ENCODE data around the gene LIX1L.

The LIX1L gene

GRCh38 chr1:145991735-145992412 is 34.1 kb upstream of the LIX1L start:
- Histone ChIP-seq H2AFZ (no peak overlapping the region), H3K9ac (peak overlapping the region; percentile 99), H3K4me3 (ENCODE audit: low read depth, low read length) (peak overlapping the region; percentile 100), H3K27me3 (ENCODE audit: control insufficient read depth, insufficient read depth, low read length) (no peaks in the 10 kb centered on the region), H3K9me3 (ENCODE audit: control insufficient read depth, low read length) (peaks cover 9% of the 10 kb centered on the region), H3K36me3 (ENCODE audit: control insufficient read depth, insufficient read depth, low read length) (peaks cover 45% of the 10 kb centered on the region), H3K4me2 (ENCODE audit: low read length) (peak overlapping the region; percentile 72), H3K4me1 (peaks cover 9% of the 10 kb centered on the region), H3K27ac (peak overlapping the region; percentile 100), H3K79me2 (peaks cover 28% of the 10 kb centered on the region)
- TF ChIP-seq, protein P1, sequence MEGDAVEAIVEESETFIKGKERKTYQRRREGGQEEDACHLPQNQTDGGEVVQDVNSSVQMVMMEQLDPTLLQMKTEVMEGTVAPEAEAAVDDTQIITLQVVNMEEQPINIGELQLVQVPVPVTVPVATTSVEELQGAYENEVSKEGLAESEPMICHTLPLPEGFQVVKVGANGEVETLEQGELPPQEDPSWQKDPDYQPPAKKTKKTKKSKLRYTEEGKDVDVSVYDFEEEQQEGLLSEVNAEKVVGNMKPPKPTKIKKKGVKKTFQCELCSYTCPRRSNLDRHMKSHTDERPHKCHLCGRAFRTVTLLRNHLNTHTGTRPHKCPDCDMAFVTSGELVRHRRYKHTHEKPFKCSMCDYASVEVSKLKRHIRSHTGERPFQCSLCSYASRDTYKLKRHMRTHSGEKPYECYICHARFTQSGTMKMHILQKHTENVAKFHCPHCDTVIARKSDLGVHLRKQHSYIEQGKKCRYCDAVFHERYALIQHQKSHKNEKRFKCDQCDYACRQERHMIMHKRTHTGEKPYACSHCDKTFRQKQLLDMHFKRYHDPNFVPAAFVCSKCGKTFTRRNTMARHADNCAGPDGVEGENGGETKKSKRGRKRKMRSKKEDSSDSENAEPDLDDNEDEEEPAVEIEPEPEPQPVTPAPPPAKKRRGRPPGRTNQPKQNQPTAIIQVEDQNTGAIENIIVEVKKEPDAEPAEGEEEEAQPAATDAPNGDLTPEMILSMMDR (IDR thresholded peaks at IDR 0.05) = no peak

- no peaks in the 10 kb centered on the region for H3K27me3 ChIP-seq (ENCODE audit: control insufficient read depth, insufficient read depth, low read length)
- H3K27ac ChIP-seq = peak overlapping the region; percentile 100
- H3K36me3 ChIP-seq (ENCODE audit: control insufficient read depth, insufficient read depth, low read length) = peaks cover 35% of the 10 kb centered on the region
- H3K9me3 ChIP-seq (ENCODE audit: control insufficient read depth, low read length) = peaks cover 5% of the 10 kb centered on the region
- no peak overlapping the region for H3K9ac ChIP-seq
- TF ChIP-seq, protein P1 (IDR thresholded peaks at IDR 0.05) = no peak
- H3K4me3 ChIP-seq (ENCODE audit: low read depth, low read length) = peak overlapping the region; percentile 100
- peaks cover 19% of the 10 kb centered on the region for H3K79me2 ChIP-seq
- no peak overlapping the region for H2AFZ ChIP-seq
- peaks cover 18% of the 10 kb centered on the region for H3K4me1 ChIP-seq
- peak overlapping the region; percentile 72 for H3K4me2 ChIP-seq (ENCODE audit: low read length)
Measured at GRCh38 chr1:145990249-145990855, 32.5 kb upstream of the LIX1L start.

DNA sequence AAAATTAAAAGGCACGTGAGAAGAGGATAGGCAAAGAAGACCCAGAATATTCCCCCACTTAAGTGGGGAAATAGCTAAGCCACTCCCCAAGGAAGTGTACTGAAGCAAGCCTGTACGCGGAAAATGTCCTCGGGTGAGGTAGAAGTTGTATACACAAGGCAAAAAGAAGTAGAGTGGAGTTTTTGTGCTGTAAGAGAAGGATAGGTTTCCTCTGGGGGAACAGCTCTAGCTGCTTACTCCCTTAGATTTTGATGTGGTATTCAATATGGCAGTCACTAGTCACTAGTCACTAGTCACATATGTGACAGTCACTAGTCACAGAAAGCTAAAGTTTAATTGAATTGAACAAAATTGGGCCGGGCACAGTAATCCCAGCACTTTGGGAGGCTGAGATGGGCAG is 31.0 kb upstream of the LIX1L start:
- H3K4me2 ChIP-seq (ENCODE audit: low read length) = no peak overlapping the region
- H3K9me3 ChIP-seq (ENCODE audit: control insufficient read depth, low read length) = no peaks in the 10 kb centered on the region
- H2AFZ ChIP-seq = no peak overlapping the region
- no peaks in the 10 kb centered on the region for H3K27me3 ChIP-seq (ENCODE audit: control insufficient read depth, insufficient read depth, low read length)
- peaks cover 3% of the 10 kb centered on the region for H3K79me2 ChIP-seq
- H3K9ac ChIP-seq = no peak overlapping the region
- peaks cover 20% of the 10 kb centered on the region for H3K36me3 ChIP-seq (ENCODE audit: control insufficient read depth, insufficient read depth, low read length)
- peaks cover 31% of the 10 kb centered on the region for H3K4me1 ChIP-seq
- H3K27ac ChIP-seq = peak overlapping the region; percentile 100
- TF ChIP-seq, protein P1 (IDR thresholded peaks at IDR 0.05) = no peak
- H3K4me3 ChIP-seq (ENCODE audit: low read depth, low read length) = no peak overlapping the region

GRCh38 chr1:145987926-145988325 is 30.1 kb upstream of the LIX1L start:
- H3K27me3 ChIP-seq (ENCODE audit: control insufficient read depth, insufficient read depth, low read length) = no peaks in the 10 kb centered on the region
- H3K36me3 ChIP-seq (ENCODE audit: control insufficient read depth, insufficient read depth, low read length) = peaks cover 11% of the 10 kb centered on the region
- H3K4me3 ChIP-seq (ENCODE audit: low read depth, low read length) = no peak overlapping the region
- TF ChIP-seq, protein P1 (IDR thresholded peaks at IDR 0.05) = no peak
- H3K79me2 ChIP-seq = no peaks in the 10 kb centered on the region
- H3K9me3 ChIP-seq (ENCODE audit: control insufficient read depth, low read length) = no peaks in the 10 kb centered on the region
- H3K27ac ChIP-seq = peak overlapping the region; percentile 100
- peak overlapping the region; percentile 11 for H3K4me2 ChIP-seq (ENCODE audit: low read length)
- H2AFZ ChIP-seq = no peak overlapping the region
- no peak overlapping the region for H3K9ac ChIP-seq
- peaks cover 35% of the 10 kb centered on the region for H3K4me1 ChIP-seq
